ENCODE measurements around the gene CFP. TPM values are rescaled to one million over a fixed set of nuclear protein-coding genes. Genes with fewer than 3 reads are reported as not detected.

Gene CFP
- total RNA-seq, 1 donor from 2014 or later, result 24.8 TPM

GRCh38 chrX:47590984-47591383 is 38.7 kb downstream of the CFP start:
- intact Hi-C loops (cut with DNase I), result no loop called here
- no peaks in the 10 kb centered on the region for H3K27me3 ChIP-seq (ENCODE audit: low read depth)
- no peaks in the 10 kb centered on the region for H3K9me3 ChIP-seq
- TF ChIP-seq CTCF (IDR thresholded peaks at IDR 0.05), result no peak
- no peak overlapping the region for H3K27ac ChIP-seq
- no peaks in the 10 kb centered on the region for H3K4me1 ChIP-seq
- DNase-seq, result no peak
- H3K4me3 ChIP-seq, result no peak overlapping the region
- ATAC-seq, result no peak
- no peaks in the 10 kb centered on the region for H3K36me3 ChIP-seq

DNA sequence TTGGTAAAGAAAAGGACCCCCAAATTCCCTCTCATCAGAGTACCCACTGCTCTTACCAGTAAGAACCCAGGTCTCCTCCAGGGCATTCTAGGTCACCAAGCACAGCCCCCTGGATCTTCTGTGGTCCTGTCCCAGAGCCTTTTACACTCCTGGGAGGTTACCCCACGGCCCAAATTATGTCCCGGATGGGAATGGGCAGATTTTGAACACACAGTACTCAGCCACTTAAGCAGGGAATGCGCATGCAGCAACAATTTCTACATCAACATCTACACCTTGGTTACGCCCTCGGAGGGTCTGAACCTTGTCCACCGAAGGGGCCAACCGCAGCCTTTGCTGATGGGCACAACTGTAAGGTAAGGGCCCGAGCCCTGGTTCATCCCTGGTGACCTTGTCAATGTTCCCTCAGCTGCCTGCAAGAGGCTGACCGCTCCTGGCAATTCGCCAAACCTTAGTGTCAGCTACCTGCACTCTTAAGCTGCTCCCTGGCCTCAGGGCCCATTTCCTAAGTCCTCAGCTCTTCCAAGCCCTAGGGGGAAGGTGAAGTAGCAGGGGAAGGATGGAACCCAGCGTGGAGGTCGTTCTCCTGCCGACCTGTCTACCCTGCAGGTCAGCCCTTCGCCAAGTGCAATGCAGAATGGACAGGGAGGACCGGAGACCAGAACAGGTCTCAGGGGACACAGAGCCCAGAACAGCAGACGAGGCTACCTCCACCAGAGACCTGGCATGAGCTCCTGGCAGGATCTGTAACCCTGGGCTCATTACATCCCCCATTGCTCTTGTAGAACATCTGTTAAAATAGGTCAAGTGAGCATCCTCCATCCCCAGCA is 41.6 kb downstream of the CFP start:
- DNase-seq (no peak), ATAC-seq (no peak)
- no peaks in the 10 kb centered on the region for H3K9me3 ChIP-seq
- H3K27me3 ChIP-seq (ENCODE audit: low read depth), result no peaks in the 10 kb centered on the region
- intact Hi-C loops (cut with DNase I), result no loop called here
- no peaks in the 10 kb centered on the region for H3K4me1 ChIP-seq
- H3K4me3 ChIP-seq, result no peak overlapping the region
- H3K36me3 ChIP-seq, result no peaks in the 10 kb centered on the region
- no peak overlapping the region for H3K27ac ChIP-seq
- TF ChIP-seq CTCF (IDR thresholded peaks at IDR 0.05), result no peak

GRCh38 chrX:47587091-47587891 is 42.4 kb downstream of the CFP start:
- no peaks in the 10 kb centered on the region for H3K9me3 ChIP-seq

GRCh38 chrX:47586043-47586787 is 43.5 kb downstream of the CFP start:
- ATAC-seq (no peak), DNase-seq (no peak)
- no peaks in the 10 kb centered on the region for H3K27me3 ChIP-seq (ENCODE audit: low read depth)
- H3K4me3 ChIP-seq, result no peak overlapping the region
- intact Hi-C loops (cut with DNase I), result no loop called here
- no peak for TF ChIP-seq CTCF (IDR thresholded peaks at IDR 0.05)
- H3K36me3 ChIP-seq, result no peaks in the 10 kb centered on the region
- no peak overlapping the region for H3K27ac ChIP-seq
- peaks cover 6% of the 10 kb centered on the region for H3K4me1 ChIP-seq
- no peaks in the 10 kb centered on the region for H3K9me3 ChIP-seq

More at GRCh38 chrX:47587091-47587891, 42.4 kb downstream of the CFP start:
- DNase-seq, result no peak
- Histone ChIP-seq H3K4me1 (no peaks in the 10 kb centered on the region), H3K27ac (no peak overlapping the region), H3K4me3 (no peak overlapping the region), H3K27me3 (ENCODE audit: low read depth) (no peaks in the 10 kb centered on the region), H3K36me3 (no peaks in the 10 kb centered on the region)
- no peak for ATAC-seq
- intact Hi-C loops (cut with DNase I), result no loop called here
- TF ChIP-seq CTCF (IDR thresholded peaks at IDR 0.05), result no peak

GRCh38 chrX:47585273-47585672 is 44.5 kb downstream of the CFP start:
- no peak for TF ChIP-seq CTCF (IDR thresholded peaks at IDR 0.05)
- no peak for DNase-seq
- Histone ChIP-seq H3K27me3 (ENCODE audit: low read depth) (no peaks in the 10 kb centered on the region), H3K4me1 (peaks cover 8% of the 10 kb centered on the region), H3K27ac (no peak overlapping the region), H3K9me3 (no peaks in the 10 kb centered on the region), H3K36me3 (no peaks in the 10 kb centered on the region), H3K4me3 (no peak overlapping the region)
- intact Hi-C loops (cut with DNase I), result no loop called here
- ATAC-seq, result no peak

Measured in lower lobe of right lung (tissue), 2 donors.